ENCODE measurements around the gene ZNF708. TPM values are rescaled to one million over a fixed set of nuclear protein-coding genes. Genes with fewer than 3 reads are reported as not detected.

Gene ZNF708
- total and polyA plus RNA-seq, 2 of the 13 experiments (the other 11 are each of a cell fraction or from before 2014, with no cell fraction given), result 1.8 to 5.2 TPM

DNA sequence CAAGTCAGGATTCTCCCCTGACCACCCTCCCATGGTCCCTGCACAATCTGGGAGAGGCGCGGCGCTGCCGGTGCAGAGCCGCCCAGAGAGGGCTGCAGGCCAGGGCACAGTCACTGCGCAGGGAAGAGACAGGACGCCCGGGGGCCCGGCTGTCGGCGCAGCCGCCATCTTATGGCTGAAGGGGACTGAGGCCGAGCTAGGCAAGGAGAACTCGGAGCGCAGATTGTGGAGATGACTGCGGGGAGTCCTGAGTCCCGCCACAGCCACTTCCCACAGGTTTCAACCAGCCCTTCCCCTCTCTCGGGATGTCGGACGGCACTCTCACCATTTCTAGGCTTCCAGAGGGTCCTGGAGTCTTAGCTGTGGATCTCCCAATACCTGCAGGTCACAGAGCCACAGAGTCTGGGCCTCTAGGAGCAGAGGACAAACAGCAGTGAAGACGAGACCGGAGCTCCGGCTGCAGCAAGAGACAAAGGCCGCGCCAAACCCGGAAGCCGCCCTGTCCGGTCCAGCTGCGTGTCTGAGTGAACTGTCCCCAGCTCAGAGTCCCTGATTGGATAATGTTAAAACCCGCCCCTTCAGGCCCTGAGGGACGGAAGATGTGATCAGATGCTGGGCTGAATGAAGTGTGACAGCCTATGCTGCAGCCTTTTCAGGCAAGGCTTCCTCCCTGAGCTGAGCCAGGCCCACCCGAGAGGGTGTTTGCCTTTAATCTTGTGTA lies at the start of gene ZNF708 (continued):
- TF ChIP-seq, protein P1, sequence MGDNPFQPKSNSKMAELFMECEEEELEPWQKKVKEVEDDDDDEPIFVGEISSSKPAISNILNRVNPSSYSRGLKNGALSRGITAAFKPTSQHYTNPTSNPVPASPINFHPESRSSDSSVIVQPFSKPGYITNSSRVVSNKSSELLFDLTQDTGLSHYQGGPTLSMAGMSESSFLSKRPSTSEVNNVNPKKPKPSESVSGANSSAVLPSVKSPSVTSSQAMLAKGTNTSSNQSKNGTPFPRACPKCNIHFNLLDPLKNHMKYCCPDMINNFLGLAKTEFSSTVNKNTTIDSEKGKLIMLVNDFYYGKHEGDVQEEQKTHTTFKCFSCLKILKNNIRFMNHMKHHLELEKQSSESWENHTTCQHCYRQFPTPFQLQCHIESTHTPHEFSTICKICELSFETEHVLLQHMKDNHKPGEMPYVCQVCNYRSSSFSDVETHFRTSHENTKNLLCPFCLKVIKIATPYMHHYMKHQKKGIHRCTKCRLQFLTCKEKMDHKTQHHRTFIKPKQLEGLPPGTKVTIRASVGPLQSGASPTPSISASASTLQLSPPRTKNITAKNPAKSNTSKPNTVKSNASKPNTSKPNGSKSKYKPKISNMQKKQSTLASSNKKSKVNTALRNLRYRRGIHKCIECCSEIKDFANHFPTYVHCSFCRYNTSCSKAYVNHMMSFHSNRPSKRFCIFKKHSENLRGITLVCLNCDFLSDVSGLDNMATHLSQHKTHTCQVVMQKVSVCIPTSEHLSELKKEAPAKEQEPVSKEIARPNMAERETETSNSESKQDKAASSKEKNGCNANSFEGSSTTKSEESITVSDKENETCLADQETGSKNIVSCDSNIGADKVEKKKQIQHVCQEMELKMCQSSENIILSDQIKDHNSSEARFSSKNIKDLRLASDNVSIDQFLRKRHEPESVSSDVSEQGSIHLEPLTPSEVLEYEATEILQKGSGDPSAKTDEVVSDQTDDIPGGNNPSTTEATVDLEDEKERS (CRISPR knock-in tag; IDR thresholded peaks at IDR 0.05), result 0 out of 2 replicates have a peak, but pooled peaks have one; percentile 60
- no peak for TF ChIP-seq ZBTB20 (CRISPR knock-in tag; IDR thresholded peaks at IDR 0.05; ENCODE audit: borderline replicate concordance, low read depth)
- no peak for TF ChIP-seq NONO (IDR thresholded peaks at IDR 0.05)
- TF ChIP-seq NONO (CRISPR knock-in tag; conservative IDR thresholded peaks at IDR 0.05), result no peak
- no peak for TF ChIP-seq NR3C1 (CRISPR knock-in tag; IDR thresholded peaks at IDR 0.05)
- TF ChIP-seq PBX2 (CRISPR knock-in tag; IDR thresholded peaks at IDR 0.05), result no peak
- TF ChIP-seq ZNF350 (CRISPR knock-in tag; IDR thresholded peaks at IDR 0.05; ENCODE audit: borderline replicate concordance, low read depth), result peak; percentile 53
- TF ChIP-seq AFF4 (CRISPR knock-in tag; IDR thresholded peaks at IDR 0.05), result no peak
- peak in 1 of 2 experiments; percentile 53; a peak in 1 of 4 replicates for TF ChIP-seq KLF16 (CRISPR knock-in tag; IDR thresholded peaks at IDR 0.05)
- TF ChIP-seq ZNF839 (CRISPR knock-in tag; IDR thresholded peaks at IDR 0.05; ENCODE audit: borderline replicate concordance), result peak; percentile 70; the same call in 1 of the 2 replicates
- no peak; the same call in 1 of the 2 replicates for TF ChIP-seq RXRA (CRISPR knock-in tag; IDR thresholded peaks at IDR 0.05)
- no peak for TF ChIP-seq MTF1 (CRISPR knock-in tag; IDR thresholded peaks at IDR 0.05)
- TF ChIP-seq, protein P2, sequence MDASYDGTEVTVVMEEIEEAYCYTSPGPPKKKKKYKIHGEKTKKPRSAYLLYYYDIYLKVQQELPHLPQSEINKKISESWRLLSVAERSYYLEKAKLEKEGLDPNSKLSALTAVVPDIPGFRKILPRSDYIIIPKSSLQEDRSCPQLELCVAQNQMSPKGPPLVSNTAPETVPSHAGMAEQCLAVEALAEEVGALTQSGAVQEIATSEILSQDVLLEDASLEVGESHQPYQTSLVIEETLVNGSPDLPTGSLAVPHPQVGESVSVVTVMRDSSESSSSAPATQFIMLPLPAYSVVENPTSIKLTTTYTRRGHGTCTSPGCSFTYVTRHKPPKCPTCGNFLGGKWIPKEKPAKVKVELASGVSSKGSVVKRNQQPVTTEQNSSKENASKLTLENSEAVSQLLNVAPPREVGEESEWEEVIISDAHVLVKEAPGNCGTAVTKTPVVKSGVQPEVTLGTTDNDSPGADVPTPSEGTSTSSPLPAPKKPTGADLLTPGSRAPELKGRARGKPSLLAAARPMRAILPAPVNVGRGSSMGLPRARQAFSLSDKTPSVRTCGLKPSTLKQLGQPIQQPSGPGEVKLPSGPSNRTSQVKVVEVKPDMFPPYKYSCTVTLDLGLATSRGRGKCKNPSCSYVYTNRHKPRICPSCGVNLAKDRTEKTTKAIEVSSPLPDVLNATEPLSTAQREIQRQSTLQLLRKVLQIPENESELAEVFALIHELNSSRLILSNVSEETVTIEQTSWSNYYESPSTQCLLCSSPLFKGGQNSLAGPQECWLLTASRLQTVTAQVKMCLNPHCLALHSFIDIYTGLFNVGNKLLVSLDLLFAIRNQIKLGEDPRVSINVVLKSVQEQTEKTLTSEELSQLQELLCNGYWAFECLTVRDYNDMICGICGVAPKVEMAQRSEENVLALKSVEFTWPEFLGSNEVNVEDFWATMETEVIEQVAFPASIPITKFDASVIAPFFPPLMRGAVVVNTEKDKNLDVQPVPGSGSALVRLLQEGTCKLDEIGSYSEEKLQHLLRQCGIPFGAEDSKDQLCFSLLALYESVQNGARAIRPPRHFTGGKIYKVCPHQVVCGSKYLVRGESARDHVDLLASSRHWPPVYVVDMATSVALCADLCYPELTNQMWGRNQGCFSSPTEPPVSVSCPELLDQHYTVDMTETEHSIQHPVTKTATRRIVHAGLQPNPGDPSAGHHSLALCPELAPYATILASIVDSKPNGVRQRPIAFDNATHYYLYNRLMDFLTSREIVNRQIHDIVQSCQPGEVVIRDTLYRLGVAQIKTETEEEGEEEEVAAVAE (CRISPR knock-in tag; IDR thresholded peaks at IDR 0.05; ENCODE audit: borderline replicate concordance), result peak; percentile 67; the same call in 1 of the 2 replicates
- no peak for TF ChIP-seq SNAI1 (CRISPR knock-in tag; IDR thresholded peaks at IDR 0.05; ENCODE audit: borderline replicate concordance)
- no peak for TF ChIP-seq ZNF724P (CRISPR knock-in tag; IDR thresholded peaks at IDR 0.05; ENCODE audit: borderline replicate concordance)
- no peak for TF ChIP-seq AHR (CRISPR knock-in tag; IDR thresholded peaks at IDR 0.05)
- TF ChIP-seq MIER3 (CRISPR knock-in tag; IDR thresholded peaks at IDR 0.05; ENCODE audit: borderline replicate concordance), result no peak
